HG02759 (cell line): ENCODE measurements around the gene ACAP3.
"Not testable (repeated sequence)": the region's sequence is repeated elsewhere in the genome, so short reads cannot be mapped to it uniquely, and the experiment has no call there.

ENCODE experiments used
- ATAC-seq: cut with Tn5 transposase; IDR thresholded peaks from one replicate; pipeline ENCODE4 v1.9.1; 2021; ENCODE audit warnings: mild to moderate bottlenecking, moderate library complexity; ENCODE audit not compliant: unreplicated experiment

Gene ACAP3

GRCh38 chr1:1268284-1268682 is 39.4 kb downstream of the ACAP3 start:
- no peak for ATAC-seq

- ATAC-seq = no peak
These were observed 40.0 kb downstream of the ACAP3 start for GRCh38 chr1:1267488-1268283.

GRCh38 chr1:1264868-1265272 is 42.9 kb downstream of the ACAP3 start:
- ATAC-seq = no peak

GRCh38 chr1:1264026-1264425 is 43.7 kb downstream of the ACAP3 start:
- ATAC-seq = no peak

- no peak for ATAC-seq
These were observed 45.0 kb downstream of the ACAP3 start for GRCh38 chr1:1262758-1263157.

GRCh38 chr1:1262071-1262470 is 45.7 kb downstream of the ACAP3 start:
- ATAC-seq = no peak

- ATAC-seq = no peak
These were observed 46.7 kb downstream of the ACAP3 start for GRCh38 chr1:1260843-1261560.

- ATAC-seq = no peak
These were observed 47.7 kb downstream of the ACAP3 start for GRCh38 chr1:1259951-1260600.

- ATAC-seq = no peak
These were observed 48.2 kb downstream of the ACAP3 start for GRCh38 chr1:1259540-1259939.

- ATAC-seq = no peak
These were observed 48.6 kb downstream of the ACAP3 start for GRCh38 chr1:1259119-1259488.

- no peak for ATAC-seq
These were observed 50.5 kb downstream of the ACAP3 start for GRCh38 chr1:1256956-1257871.

- no peak for ATAC-seq
These were observed 52.1 kb downstream of the ACAP3 start for GRCh38 chr1:1255611-1256010.

- ATAC-seq = no peak
These were observed 52.7 kb downstream of the ACAP3 start for GRCh38 chr1:1255078-1255477.

- no peak for ATAC-seq
These were observed 53.1 kb downstream of the ACAP3 start for GRCh38 chr1:1254667-1254998.

- no peak for ATAC-seq
These were observed 53.6 kb downstream of the ACAP3 start for GRCh38 chr1:1253972-1254666.

- no peak for ATAC-seq
These were observed 54.4 kb downstream of the ACAP3 start for GRCh38 chr1:1253314-1253713.

- peak; percentile 52 for ATAC-seq
These were observed 56.9 kb downstream of the ACAP3 start for GRCh38 chr1:1250786-1251284.

- not testable (repeated sequence) for ATAC-seq
These were observed 59.5 kb downstream of the ACAP3 start for GRCh38 chr1:1248009-1248913.

- ATAC-seq = no peak
These were observed 60.3 kb downstream of the ACAP3 start for GRCh38 chr1:1247341-1247913.
